Tibial nerve (tissue), 4 donors: ENCODE results near the gene SATB2. TPM values are rescaled to one million over a fixed set of nuclear protein-coding genes. Genes with fewer than 3 reads are reported as not detected.

Experiments used
- DNase-seq, 2 donors: peaks; one replicate each; pipeline ENCODE4 v3.0.0-alpha.2; 2019; ENCODE audit warnings: low spot score in 2 of 2
- H3K27ac ChIP-seq, 4 donors: fragments of 200-600 bp; sonication (generic) in 3 of 4; one replicate each; pipeline ENCODE4 v1.5.1; 2017 to 2019; ENCODE audit warnings: mild to moderate bottlenecking in 1 of 4
- H3K27me3 ChIP-seq, 2 donors: fragments of 200-600 bp; sonication (generic) in 1 of 2; one replicate each; pipeline versions ENCODE4 v1.5.1 to v1.6.0; 2017 to 2019
- H3K36me3 ChIP-seq, 3 donors: fragments of 200-600 bp; sonication (generic); one replicate each; pipeline ENCODE4 v1.5.1; 2018 to 2019
- H3K4me1 ChIP-seq, 4 donors: fragments of 200-600 bp; sonication (generic) in 3 of 4; one replicate each; pipeline ENCODE4 v1.5.1; 2017 to 2019
- H3K4me3 ChIP-seq, 4 donors: fragments of 200-600 bp; sonication (generic) in 3 of 4; one replicate each; pipeline ENCODE4 v1.5.1; 2017 to 2019; ENCODE audit warnings: mild to moderate bottlenecking in 1 of 4, moderate library complexity in 1 of 4
- H3K9me3 ChIP-seq, 4 donors: fragments of 200-600 bp; sonication (generic) in 3 of 4; one replicate each; pipeline ENCODE4 v1.5.1; 2017 to 2019
- CTCF ChIP-seq, 5 experiments: fragments of 200-600 bp in 3 of 5; fragments of 450-650 bp in 2 of 5; sonication (generic) in 3 of 5; IDR thresholded peaks; one replicate each; pipeline ENCODE4 v1.5.1; 2016 to 2019; ENCODE audit warnings: antibody characterized with exemption in 5 of 5, mild to moderate bottlenecking in 3 of 5, moderate library complexity in 2 of 5
- EP300 ChIP-seq, 2 donors: sonication (generic); formaldehyde crosslinking; IDR thresholded peaks; one replicate each; pipeline ENCODE4 v1.6.1; 2017; ENCODE audit warnings: antibody characterized with exemption in 2 of 2, mild to moderate bottlenecking in 1 of 2
- POLR2A ChIP-seq, 2 donors: fragments of 450-650 bp; IDR thresholded peaks; one replicate each; pipeline ENCODE4 v1.6.1; 2017; ENCODE audit warnings: antibody characterized with exemption in 2 of 2, mild to moderate bottlenecking in 2 of 2, moderate library complexity in 2 of 2
- WGBS, 2 donors: methylation state at CpG; one replicate each; pipeline ENCODE4 v1.1.5; 2018; 5-methylcytosine and 5-hydroxymethylcytosine counted together
- total RNA-seq, 4 donors: library from RNA; depleted of rRNA; stranded (reverse); fragments of >200 nt; gene quantifications; one replicate each; pipeline ENCODE4 v1.1.0, GENCODE V29; 2016

The SATB2 gene
- total RNA-seq, 4 donors from 2014 or later, result 8.5 to 19.0 (median 12.0) TPM

- TF ChIP-seq CTCF (IDR thresholded peaks at IDR 0.05), result no peak
- TF ChIP-seq POLR2A (IDR thresholded peaks at IDR 0.05), result no peak
- no peak for TF ChIP-seq EP300 (IDR thresholded peaks at IDR 0.05)
- DNase-seq, result no peak
- Histone ChIP-seq H3K4me1 (no peaks in the 10 kb centered on the region), H3K9me3 (no peaks in the 10 kb centered on the region), H3K27ac (no peak overlapping the region), H3K4me3 (no peak overlapping the region), H3K36me3 (no peaks in the 10 kb centered on the region), H3K27me3 (no peaks in the 10 kb centered on the region)
- 66 to 68% methylated on average over 3 of the region's 3 CpGs for WGBS, 2 donors
Observed at GRCh38 chr2:199341123-199341522, 116.6 kb downstream of the SATB2 start.

GRCh38 chr2:199339891-199340605 is 117.7 kb downstream of the SATB2 start:
- Histone ChIP-seq H3K9me3 (no peaks in the 10 kb centered on the region), H3K36me3 (no peaks in the 10 kb centered on the region), H3K27me3 (no peaks in the 10 kb centered on the region), H3K4me1 (no peaks in the 10 kb centered on the region), H3K27ac (no peak overlapping the region), H3K4me3 (no peak overlapping the region)
- DNase-seq, result no peak
- 69 to 77% methylated on average over 3 of the region's 3 CpGs for WGBS, 2 donors
- TF ChIP-seq CTCF (IDR thresholded peaks at IDR 0.05) (no peak), POLR2A (IDR thresholded peaks at IDR 0.05) (no peak), EP300 (IDR thresholded peaks at IDR 0.05) (no peak)

GRCh38 chr2:199336546-199336945 is 121.2 kb downstream of the SATB2 start:
- 34 to 40% methylated on average over 2 of the region's 2 CpGs for WGBS, 2 donors

GRCh38 chr2:199335502-199335901 is 122.2 kb downstream of the SATB2 start:
- H3K36me3 ChIP-seq, result no peaks in the 10 kb centered on the region
- H3K27me3 ChIP-seq, result no peaks in the 10 kb centered on the region
- TF ChIP-seq EP300 (IDR thresholded peaks at IDR 0.05) (no peak), POLR2A (IDR thresholded peaks at IDR 0.05) (no peak), CTCF (IDR thresholded peaks at IDR 0.05) (no peak)
- WGBS, 2 donors, result 85 to 89% methylated on average over 2 of the region's 2 CpGs
- no peaks in the 10 kb centered on the region for H3K9me3 ChIP-seq
- no peak for DNase-seq
- H3K4me1 ChIP-seq, result no peaks in the 10 kb centered on the region
- no peak overlapping the region for H3K4me3 ChIP-seq
- H3K27ac ChIP-seq, result no peak overlapping the region

More at GRCh38 chr2:199336546-199336945, 121.2 kb downstream of the SATB2 start:
- Histone ChIP-seq H3K27ac (no peak overlapping the region), H3K4me3 (no peak overlapping the region), H3K27me3 (no peaks in the 10 kb centered on the region), H3K9me3 (no peaks in the 10 kb centered on the region), H3K4me1 (no peaks in the 10 kb centered on the region), H3K36me3 (no peaks in the 10 kb centered on the region)
- DNase-seq, result no peak
- no peak for TF ChIP-seq CTCF (IDR thresholded peaks at IDR 0.05)
- no peak for TF ChIP-seq EP300 (IDR thresholded peaks at IDR 0.05)
- no peak for TF ChIP-seq POLR2A (IDR thresholded peaks at IDR 0.05)

- Histone ChIP-seq H3K9me3 (no peaks in the 10 kb centered on the region), H3K36me3 (peaks cover 0 to 11% (median 0%) of the 10 kb centered on the region in 3 donors), H3K4me3 (no peak overlapping the region), H3K27me3 (no peaks in the 10 kb centered on the region), H3K4me1 (no peaks in the 10 kb centered on the region), H3K27ac (no peak overlapping the region)
- TF ChIP-seq EP300 (IDR thresholded peaks at IDR 0.05) (no peak), POLR2A (IDR thresholded peaks at IDR 0.05) (no peak), CTCF (IDR thresholded peaks at IDR 0.05) (no peak)
- 55 to 59% methylated on average over 5 of the region's 5 CpGs for WGBS, 2 donors
- DNase-seq, result no peak
Observed at GRCh38 chr2:199329466-199329865, 128.3 kb downstream of the SATB2 start.
